ENCODE results near the gene CNTN4.

CNTN4 gene

DNA sequence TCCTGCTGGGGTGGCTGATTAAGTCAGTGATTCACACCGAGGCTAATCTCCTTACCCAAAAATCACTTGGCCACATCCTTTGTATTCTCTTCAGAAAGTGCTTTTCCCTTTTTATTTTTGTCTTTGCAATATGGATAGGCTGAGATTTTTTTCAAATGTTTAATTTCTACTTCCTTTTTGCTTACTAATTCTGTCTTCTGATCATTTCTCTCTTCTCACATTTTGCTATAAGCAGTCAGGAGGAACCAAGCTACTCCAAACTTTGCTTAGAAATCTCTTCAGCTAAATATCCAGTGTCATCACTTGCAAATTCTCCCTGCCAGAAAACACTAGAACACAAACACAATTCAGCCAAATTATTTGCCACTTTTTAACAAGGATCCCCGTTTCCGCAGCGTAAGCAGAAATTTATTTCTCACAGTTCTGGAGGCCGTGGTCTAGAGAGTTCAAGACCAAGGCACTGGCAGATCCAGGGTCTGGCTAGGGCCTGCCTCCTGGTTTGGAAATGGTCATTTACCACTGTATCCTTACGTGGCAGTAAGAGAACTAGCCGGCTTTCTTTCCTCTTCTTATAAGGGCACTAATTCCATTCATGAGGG lies 906.6 kb downstream of the CNTN4 start:
- no peak for DNase-seq

DNA sequence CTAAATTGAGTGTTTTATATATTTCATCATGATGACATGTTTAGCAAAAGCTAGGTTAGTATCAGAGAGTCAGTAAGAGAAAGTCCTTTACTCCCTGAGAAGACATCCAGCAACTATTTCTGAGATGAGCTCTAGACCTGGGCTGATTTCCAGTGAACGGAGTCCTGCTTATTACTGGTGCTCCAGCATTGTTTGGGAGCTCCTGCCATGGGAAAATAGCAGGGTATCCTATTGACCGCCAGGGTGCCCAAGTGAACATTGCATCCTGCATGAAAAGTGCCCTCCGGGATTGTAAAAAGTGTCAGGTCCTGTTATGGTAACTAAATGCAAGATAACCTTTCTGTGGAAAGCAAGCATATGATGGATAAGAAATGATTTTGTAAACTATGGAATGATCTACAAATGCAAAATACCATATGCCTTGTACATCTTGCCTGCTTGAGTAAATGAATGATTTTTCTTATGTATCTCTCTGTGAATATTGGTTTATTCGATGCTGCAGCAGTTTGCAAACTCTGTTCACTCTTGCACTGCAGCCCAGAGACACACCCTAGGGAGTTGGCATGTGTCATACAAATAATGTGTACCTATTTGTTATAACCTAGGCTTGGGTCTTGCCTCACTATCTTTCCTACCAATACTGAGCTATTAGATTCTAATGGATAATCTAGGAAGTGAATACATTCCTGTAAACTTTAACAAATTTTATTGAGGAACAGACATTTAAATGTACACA lies 914.8 kb downstream of the CNTN4 start:
- no peak for DNase-seq

DNA sequence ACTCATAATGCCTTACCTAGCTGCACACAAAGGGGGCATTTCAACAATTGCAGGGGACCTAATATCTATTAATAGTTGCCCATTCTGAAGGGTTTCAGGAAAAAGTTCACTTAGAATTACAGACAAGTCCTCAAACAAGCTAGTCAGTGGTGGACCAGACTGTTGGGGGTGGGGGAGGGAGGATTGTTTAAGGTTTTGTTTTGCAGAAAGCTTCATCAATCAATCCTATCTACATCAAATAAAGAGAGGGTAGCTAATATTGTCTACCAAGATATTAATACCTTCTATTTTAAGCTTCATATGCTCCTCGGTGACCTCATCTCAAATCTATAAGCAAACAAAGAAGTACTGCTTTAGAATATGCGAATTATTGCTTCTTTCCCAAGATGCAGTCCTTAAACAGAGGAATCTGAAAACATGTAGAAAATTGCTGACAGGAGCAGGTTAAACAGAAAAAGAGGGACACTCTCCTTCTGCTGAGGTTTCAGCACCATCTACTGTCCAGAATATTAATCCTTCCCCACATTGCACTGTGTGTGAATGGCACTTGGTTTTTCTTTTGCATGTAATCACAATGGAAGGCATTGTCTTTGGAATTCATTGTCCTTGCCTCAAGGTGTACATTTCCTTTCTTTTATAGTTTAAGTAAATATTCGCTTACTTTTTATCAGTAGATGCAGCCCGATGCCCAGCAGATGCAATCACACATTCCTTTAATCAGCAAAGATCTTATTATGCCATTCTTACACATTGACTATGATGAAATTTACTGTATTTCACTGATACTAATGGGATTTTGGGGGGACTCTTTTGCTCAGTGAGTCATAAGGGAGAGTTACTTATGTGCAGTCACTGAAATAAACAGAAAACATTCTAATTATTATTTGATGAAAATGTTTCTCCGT lies 916.8 kb downstream of the CNTN4 start:
- DNase-seq: no peak

DNA sequence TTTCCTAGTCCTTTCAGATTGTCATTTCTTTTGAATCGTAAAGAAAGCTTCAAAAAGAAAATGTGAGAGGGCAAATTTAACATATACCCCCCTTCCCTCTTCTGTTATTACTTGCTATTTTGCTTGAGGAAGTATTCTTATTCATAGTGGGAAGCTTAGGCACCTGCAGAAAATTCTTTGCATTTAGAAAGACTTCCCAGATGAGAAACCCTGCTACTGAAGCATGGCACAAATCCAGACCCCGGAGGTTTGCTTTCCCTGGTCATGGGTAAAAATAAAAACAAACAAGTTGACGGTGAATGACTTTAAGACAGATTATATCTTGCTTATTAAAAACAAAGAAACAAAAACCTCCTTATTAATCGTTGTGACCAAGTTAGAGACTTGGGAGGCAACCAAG lies 917.6 kb downstream of the CNTN4 start:
- DNase-seq: no peak

DNA sequence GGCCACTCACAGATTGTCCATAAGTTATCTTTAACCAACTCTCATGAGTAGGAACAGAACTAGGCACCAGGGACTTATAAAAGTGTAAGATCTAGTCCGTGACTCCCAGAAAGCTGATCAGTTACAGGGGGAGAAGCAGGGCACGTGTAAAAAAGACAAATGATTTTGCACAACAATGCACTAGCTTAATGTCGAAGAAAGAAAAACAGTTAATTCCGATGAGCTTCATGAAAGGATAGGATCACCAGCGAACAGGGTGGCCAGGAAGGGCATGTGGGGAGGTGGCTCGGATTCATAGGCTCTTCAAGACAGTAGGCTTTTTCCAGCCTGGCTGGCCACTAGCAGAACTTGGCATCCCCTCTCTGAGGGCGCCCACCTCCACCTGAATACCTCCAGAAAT lies 921.5 kb downstream of the CNTN4 start:
- no peak for DNase-seq

DNA sequence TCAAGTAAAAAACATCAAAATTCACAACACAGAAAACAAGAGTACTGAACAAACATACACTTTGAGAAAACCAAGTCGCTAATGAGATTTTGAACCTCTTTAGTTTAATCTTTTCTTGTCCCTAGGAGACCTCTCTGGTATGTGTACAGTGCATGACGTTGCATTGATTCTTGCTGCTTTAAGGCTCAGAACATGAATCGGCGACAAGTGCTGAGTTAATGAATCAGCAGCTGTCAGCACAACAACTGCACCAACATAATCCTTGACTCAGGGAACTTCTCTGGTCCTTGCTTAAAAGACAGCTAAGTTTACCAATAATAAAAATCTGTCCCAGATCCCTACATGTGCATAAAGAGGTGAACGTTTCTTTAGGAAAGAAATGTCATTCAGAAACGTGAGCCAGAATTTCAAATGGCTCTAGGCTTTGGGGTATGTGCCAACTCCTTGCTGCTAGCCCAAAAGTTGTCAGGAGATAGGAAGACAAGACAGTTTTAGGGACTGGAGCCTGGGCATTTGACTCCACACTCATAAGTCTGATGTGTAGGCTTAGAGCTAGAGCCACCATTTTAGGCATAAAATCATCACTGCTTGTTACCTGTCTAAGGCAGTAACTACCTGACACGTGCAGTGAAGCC lies 924.6 kb downstream of the CNTN4 start:
- DNase-seq: no peak

DNA sequence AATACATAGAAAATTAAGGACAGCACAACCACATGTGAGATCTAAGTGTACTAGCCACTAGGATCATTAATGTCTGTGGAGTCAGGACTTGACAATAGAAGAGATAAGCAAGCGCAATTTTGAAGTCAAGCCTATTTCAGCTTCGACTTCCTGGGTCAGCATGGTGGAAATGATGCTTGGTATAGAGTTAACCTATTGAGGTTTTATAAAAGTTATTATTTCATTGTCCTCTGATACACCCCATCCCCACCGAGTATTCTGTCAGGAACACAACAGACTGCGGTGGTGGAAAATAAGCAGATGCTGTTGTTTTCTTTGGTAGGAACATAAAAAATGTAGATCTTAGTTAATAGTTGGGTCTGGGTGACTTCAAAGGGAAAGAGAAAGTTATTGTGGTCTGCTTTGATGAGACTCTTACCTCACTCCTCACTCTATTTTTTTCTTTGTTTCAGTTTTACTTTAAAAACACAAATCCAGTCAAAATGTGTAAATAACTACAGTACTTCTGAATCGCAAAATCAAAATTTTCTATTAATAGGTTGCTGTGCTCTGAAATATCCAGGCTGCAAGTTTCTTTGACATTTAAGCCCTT lies 929.4 kb downstream of the CNTN4 start:
- no peak for DNase-seq

DNA sequence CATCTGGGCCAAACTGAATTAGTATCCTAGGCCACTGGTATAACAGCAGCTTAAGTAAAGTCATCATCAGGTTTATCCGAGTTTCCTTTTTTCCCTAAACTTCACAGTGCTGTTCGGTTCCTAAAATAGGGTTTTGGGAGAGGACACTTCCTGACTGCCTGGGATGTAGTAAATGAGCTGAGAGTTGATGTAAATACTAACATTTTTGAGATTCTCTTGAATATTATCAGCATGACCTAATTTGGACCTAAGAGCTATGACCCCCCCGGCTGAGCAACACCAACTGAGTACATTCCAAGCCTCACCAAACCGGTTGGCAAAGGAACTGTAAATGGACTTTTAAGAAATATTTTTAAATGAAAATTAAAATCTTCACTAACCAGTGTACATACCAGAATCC lies 932.7 kb downstream of the CNTN4 start:
- DNase-seq: no peak

DNA sequence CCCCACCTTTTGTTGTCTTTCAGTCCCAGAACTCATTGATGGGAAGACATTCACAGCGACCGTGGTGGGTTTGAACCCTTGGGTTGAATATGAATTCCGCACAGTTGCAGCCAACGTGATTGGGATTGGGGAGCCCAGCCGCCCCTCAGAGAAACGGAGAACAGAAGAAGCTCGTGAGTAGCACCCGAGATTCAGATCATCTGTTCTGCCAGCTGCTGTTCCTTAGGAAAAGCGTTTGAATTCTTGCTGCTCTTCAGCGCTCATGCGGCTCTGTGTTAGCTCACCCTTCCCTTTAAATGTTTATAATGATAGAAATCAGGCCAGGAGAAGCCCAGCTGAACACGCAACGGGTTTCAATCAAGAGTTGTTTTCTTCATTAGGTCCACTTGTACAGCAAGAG lies 938.5 kb downstream of the CNTN4 start:
- no peak for DNase-seq

DNA sequence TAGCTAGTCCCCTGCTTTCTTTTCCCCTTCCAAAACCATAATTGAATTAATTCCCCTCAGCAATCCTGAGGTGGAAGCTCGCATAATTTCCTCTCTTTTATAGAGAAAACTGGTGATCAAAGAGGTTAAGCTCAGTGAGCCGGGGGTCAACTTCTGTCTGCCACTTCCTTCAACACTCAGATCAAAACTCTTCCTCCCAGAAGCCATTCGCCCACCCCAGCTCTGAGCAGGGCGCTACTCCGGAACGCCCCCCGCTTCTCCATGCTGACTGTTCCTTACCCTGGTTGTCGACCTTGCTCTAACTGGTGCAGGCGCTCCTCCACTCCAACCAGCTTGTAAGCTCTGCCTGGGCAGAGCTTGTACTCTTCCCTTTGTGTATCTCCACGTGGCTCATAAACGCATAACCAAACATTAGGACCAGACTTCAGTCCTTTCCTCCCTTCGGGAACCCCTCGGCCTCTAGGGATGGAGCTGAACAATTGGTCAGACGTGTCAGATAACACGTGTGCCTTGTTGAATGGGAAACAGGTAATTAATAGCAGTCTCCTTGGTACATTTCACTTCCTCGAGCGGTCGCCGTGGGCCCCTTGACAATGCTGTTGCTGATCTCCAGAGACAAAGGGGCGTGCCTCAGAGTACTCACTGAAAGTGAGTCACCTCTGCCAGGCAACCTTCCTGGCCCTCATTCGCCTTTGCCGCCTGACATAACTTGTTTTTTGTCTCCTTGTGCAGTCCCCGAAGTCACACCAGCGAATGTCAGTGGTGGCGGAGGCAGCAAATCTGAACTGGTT lies 939.7 kb downstream of the CNTN4 start:
- DNase-seq: no peak

DNA sequence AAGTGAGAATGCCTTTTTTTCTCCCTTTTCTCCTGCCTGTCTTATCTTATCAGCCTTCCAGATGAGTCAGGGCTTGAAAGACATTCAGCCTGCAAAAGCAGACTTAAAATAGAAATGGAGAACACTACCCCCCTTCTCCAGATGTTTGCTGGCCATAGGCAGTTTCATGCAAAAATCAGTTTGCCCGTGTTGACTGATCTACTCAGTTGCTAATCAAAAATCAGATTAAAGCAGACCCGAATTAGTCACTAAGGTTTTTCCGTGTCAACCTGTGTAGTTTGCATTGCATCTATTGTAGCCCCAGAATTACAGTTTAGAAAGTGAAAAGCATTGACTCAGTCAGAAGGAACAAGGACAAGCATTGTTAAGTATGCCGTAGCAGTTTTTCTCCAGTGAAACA lies 955.3 kb downstream of the CNTN4 start:
- DNase-seq: no peak

DNA sequence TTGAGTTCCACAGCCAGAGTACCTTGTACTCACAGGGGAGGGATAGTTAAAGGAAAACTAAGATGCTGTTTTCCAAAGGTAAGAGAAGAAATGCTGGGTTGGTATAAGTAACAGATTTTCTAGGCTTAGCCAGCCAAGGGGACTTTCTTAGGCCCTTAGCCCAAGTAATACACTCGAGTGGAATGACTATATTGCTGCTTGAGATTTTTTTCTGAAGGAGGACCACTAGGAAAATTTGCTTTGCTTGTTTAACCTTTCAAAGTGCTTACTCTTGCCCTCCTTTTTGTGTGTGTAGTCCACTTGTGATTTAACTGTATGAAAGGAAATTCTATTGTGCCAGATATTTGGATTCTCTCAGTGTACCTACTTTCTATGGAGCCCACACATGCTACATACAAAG lies 961.0 kb downstream of the CNTN4 start:
- no peak for DNase-seq

DNA sequence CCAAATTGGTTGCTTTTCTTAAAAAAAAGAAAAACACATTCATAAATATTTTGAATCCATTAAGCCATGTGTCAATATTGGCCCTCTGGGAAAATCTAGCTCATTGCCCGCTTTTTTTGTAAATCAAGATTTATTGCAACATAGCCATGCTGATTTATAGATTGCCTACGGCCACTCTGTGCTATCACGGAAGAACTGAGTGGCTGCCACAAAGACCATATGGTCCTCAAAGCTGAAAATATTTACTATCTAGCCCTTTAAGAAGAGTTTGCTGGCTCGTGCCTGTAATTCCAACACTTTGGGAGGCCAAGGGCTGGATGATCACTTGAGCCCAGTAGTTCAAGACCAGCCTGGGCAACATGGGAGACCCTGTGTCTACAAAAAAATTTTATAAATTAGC lies 965.6 kb downstream of the CNTN4 start:
- DNase-seq: no peak

DNA sequence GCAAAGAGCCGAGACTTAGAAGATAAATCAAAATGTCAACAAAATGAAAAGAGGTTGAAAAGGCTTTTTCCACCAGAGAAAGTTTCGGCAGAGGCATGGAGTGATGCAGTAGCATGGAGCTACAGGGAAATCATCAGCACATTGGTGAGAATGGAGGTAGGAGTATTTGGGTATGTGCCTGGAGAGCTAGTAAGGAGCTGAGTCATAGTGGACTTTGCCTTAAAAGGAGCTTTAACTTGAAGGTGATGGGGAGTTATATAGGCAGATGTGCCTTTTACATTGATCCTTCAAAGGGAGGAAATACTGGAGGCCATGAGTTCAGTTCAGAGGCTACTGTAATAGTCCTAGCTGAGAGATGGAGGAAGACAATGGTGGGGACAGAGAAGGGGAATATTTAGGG lies 967.2 kb downstream of the CNTN4 start:
- DNase-seq: no peak

DNA sequence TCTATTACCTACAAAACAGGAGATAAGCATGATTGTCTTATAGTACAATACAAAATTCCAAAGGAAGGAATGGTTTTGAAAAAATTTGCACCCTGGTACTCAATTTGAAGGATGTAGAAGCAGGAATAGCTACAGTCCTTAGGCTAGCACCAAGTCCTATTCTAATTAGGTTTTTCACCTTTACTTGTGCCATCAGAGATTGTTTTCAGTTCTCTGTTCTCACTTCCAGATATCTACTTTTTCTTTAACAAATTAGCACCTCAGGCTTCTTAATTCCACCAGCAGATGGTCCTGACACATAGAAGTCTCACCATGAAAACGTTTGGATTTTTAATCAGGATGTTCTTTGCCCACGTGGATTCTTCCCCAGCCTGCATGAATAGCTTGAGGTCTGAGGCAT lies 967.7 kb downstream of the CNTN4 start:
- no peak for DNase-seq

DNA sequence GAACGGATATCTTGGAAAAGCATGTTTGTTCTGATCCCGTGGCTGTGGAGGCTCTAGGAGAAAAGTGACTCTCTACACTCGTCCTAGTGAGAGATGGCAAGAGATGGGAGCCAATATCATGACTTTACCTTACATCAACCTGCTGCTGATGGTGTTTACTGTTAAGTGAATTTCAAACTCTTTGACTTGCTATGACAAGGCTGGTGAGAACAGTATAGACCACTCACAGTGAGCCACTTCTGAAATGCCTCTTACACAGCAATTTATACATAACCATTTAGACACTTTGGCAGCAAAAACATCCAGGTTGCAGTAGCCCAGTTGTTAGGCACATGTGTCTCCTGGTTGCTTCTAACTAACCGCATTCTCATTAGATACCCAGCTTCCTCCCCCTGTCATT lies 968.2 kb downstream of the CNTN4 start:
- no peak for DNase-seq

DNA sequence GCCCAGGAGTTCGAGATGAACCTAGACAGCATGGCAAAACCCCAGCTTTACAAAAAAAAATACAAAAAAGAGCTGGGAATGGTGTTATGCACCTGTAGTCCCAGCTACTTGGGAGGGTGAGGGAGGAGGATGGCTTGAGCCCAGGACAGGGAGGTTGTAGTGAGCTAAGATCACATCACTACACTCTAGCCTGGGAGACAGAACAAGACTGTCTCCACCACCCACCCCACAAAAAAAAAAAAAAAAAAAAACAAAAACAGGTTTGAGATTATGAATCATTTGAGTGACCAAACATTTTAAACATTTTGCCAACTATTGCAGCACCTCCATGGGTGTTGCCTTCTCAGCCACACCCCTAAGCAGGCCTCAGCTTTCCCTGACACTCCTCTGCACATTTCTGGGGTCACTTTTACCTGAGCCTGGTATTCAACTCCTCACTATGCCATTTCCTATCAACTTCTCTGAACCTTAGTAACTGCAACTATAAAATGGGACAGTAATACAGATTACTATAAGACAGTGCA lies 969.8 kb downstream of the CNTN4 start:
- DNase-seq: no peak

DNA sequence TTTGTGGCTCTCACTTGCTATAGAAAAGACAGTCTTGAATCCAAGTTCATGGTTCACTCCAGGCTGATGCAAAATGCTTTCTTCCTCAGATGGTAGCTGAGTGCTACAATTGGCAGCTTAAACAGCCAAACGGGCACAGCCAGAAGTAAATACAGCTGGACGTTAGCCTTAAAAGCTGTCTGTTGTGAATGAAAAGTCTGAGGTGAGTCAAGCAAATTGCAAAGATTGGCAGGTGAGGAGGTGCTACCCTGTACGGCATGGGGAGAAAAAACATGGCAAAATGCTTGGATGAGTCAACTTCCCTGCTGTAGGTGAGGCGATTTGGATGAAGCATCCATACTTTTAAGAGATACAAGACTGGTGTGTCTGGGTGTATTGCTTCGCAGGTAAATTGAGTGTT lies 971.1 kb downstream of the CNTN4 start:
- no peak for DNase-seq

DNA sequence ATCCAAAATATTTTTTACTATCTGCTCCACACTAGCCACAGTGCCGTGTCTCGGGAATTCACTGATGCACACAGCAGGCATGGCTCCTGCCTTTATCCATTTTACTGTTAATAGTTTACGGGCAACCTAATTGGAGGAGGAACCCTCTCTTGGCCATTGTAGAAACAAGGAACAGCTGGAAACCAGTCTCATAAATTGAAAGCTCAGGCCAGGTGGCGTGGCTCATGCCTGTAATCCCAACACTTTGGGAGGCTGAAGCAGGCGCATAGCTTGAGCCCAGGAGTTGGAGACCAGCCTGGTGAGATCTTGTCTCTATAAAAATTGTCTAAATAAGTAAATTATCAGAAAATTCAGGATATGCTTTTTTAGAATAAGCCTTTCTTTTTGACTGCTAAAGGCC lies 972.5 kb downstream of the CNTN4 start:
- no peak for DNase-seq

DNA sequence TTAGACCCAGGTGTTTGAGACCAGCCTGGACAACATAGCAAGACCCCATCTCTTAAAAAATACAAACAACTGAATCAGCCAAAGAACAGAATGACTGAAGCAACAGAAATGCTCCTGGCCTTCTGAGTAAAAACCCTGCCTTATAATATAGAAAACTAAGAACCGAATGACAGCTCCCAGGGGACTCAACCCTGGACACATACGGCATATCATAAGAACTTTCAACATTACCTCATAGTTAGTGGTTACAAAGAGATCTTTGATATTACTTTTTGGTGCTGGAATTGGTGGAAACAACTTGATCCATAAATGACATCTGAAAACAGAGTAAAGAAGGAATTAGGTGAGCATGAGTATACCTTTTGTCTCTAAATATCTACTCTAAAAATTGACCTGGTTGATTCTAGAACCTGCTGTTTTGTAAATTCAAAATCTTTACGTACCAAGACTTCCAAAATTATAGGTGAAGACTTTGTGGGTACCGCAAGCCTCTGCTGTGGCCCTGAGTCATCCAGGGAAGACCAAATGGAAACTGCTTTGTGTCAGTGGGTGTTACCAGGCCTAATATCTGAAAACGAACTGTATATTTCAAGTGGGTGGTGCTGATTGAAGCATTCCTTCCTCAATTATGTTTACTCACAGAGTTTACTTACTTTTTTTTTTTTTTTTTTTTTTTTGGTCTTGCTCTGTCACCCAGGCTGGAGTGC lies 976.0 kb downstream of the CNTN4 start:
- no peak for DNase-seq

DNA sequence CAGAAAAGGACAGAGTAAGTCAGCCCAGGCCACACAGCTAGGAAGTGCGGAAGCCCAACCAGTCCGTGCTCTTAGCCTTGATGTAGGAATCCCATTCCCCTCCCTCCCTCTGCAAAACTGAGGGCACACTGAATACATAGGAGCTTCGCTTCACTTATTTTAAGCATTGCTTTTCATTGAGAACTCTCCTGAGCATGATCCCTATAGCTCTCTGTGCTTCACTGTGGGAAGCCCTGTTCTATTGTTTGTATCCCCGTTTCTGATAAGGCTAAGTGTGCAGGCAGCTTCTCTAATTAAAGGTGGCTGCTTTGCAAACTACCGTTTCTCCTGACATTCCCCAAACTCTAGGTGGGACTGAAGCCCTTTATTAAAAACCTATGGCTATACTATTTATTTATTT lies 981.6 kb downstream of the CNTN4 start:
- no peak for DNase-seq
